GM10266 (cell line): ENCODE measurements around the gene RETN.

ENCODE experiments used
- DNase-seq: peaks from one replicate; pipeline ENCODE4 v3.0.0; 2012; ENCODE audit errors: extremely low spot score
- TF ChIP-seq, protein P1 (sequence below): IDR thresholded peaks from 2 replicates; pipeline ENCODE4 v1.5.1; 2012; ENCODE audit warnings: mild to moderate bottlenecking, low read depth; ENCODE audit not compliant: control insufficient read depth, insufficient read depth; ENCODE audit errors: missing control alignments

The RETN gene

DNA sequence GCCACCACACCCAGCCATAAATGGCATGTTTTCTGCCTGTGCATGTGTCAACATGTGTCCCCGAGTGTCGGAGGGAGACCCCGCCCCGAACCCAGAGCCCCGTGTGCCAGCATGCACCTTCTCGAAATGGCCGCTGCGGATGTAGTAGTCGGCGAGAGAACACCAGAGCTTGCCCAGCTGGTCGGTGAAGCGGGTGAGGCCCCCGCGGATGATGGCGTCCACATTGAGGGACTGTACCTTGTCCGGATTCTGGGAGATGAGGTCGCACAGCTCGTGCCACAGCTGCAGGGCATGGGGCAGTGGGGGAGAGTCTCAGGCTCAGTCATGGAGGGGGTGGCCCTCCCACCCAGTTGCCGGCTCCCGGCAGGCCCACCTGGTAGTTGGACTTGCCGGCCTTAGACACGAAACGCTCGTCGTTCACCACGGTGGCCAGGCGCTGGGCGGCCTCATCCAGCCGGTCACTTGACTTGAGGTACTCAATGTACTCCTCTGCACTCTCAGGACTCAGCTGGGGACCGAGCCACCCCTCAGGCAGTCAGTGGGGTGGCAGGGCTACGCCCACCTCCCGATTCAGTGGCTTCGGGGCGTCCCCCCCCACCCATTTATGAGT, 43.0 kb upstream of the RETN start:
- TF ChIP-seq, protein P1, sequence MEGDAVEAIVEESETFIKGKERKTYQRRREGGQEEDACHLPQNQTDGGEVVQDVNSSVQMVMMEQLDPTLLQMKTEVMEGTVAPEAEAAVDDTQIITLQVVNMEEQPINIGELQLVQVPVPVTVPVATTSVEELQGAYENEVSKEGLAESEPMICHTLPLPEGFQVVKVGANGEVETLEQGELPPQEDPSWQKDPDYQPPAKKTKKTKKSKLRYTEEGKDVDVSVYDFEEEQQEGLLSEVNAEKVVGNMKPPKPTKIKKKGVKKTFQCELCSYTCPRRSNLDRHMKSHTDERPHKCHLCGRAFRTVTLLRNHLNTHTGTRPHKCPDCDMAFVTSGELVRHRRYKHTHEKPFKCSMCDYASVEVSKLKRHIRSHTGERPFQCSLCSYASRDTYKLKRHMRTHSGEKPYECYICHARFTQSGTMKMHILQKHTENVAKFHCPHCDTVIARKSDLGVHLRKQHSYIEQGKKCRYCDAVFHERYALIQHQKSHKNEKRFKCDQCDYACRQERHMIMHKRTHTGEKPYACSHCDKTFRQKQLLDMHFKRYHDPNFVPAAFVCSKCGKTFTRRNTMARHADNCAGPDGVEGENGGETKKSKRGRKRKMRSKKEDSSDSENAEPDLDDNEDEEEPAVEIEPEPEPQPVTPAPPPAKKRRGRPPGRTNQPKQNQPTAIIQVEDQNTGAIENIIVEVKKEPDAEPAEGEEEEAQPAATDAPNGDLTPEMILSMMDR, result no peak
- no peak for DNase-seq

DNA sequence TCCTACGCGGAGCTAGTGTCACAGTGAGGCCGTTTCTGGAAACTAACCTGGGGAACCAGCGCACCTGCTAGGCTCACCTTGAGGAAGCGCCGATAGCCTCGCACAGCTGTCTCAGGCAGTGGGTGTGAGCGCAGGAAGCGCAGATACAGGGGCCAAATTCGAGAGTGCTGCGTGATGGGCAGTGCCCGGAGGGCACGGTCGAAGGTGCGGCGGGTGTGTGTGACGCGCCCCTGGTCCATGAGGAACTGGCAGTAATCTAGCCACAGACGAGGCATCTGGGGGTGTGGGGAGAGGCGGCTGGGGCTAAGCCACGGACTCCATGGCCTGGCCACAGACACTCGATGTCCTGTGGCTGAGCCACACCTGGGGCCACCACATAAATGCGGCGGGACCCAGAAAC, 41.7 kb upstream of the RETN start:
- TF ChIP-seq, protein P1, result no peak
- no peak for DNase-seq

DNA sequence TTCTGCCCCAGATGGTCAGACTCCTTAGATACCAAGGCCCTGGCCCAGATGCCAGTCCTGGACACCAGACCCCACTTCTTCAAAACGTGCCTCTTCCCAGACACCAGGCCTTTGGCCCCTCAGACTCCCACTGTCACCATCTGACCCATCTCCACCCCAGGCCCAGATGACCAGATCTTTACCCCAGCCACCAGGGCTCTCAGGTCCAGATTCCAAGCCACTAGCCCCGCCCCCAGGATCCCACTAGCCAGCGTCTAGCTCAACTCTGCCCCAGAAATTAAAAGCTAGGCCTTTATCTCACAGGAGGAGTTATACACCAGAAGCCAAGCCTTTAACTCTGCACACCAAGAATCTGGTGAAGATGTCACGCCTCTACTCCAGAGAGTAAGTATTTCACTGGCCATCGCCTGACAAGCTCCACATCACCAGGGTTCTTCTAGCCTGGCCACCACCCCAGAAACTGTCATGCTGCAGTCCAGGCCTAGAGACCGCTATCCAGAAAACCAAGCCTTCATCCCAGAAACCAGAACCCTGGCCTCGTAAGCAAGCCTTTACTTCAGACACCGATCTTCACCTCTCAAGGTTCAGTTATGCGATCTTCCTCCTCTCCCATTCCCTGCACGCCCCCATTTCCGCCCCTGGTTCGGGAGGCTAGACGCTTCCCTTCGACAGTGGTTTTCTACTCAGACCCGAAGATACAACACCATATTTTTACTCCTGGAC, 40.1 kb upstream of the RETN start:
- no peak for DNase-seq
- TF ChIP-seq, protein P1, result no peak

DNA sequence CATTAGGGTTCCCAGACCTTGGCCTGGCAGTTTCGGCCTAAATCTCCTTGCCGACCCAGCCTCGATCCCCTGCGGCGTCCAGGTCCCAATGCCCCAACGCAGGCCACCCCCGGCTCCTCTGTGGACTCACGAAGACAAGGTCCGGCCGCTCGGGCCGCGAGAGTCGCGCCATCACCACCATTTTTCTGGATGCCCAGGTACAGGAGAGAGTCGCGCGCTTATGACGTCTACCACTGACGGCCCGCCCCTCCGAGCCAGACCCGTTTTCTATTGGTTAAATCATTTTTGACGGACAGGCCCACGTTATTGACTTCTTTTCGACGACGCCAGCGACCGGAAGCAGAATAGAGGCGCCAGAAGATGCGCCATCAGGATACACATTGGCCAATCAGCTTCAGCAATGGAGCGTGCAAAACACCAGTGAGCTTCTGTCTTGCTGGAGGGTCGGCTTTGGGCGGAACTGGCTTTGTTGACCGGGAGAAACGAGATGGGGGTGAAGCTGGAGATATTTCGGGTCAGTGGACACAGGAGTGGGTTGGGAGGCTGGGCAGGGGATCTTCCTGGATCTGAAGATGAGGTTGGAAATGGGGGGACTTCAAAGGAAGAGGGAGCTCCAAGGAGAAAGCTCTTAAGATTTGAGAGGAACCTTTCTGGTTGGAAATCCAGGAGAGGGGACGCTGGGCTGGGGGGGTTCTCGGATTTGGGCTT, 39.3 kb upstream of the RETN start, which contains the start of the genes PET100 and XAB2:
TSS of gene PET100 (plus strand) at position 447 of the 708 bp plus-strand sequence. CDS start at position 488, 41 bp downstream.
TSS of gene XAB2 (minus strand) at position 199 of the 708 bp plus-strand sequence. CDS start at position 181, 18 bp downstream.
- peak; percentile 99 for DNase-seq
- TF ChIP-seq, protein P1, result no peak

DNA sequence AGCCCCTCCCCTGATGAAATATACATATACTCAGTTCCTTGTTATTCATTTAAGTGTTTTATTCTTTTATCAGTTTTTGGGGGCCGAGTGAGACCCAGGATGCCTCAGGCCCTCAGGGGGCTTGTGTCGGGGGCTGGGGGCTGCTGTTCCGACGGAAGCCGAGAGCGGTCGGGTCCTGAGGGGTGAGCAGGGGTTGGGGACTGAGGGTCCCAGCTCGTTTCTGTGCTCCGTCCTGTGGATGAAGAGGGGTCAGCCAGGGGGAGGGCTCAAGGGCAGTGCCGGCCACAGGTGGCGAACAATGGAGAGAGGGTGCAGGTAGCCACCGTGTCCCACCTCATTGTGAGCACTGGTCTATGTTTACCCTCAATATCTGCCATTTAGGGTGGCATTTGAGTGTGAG, 37.3 kb upstream of the RETN start:
- TF ChIP-seq, protein P1, result no peak
- DNase-seq, result no peak

DNA sequence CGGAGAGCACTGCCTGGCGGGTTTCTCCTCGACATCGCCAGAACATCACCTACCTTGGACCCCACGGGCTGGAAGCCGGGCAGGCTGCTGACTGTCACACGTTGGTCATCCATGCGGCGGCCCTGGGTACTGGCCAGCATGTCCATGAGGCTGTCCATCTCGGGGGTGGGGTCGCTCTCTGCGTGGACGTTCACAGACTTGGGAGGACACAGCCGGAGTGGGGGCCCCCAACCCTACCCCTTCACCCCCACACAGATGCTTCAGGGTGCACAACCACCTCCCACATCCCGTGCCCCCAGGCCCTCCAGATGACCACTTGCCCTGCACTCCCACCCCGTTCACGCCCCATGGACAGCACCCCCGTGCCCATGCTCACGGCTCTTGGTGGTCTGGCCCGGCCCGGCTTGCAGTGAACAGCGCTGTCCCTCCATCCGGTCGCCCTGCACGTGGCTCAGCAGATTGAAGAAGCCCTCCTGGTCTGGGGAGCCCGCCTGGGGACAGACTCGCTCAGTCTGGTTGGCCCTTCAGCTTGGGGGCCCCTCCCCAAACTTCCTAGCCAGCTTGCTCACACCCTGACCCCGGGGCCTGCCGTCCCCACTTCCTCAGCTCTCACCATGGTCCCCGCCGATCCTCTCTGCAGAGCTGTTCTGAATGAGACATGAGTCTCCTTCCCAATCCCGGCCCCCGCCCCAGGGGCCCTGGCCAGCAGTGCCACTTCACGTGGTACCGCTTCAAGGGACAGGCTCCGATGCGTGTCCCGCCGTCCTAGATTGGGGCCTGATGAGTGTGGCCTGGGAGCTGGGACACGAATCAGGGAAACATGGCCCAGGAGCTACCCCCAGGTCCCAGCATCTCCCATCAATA, 36.3 kb upstream of the RETN start:
- TF ChIP-seq, protein P1, result no peak
- no peak for DNase-seq
